Calu3 (cell line): ENCODE data around the gene NEMF. TPM values are rescaled to one million over a fixed set of nuclear protein-coding genes. Genes with fewer than 3 reads are reported as not detected.
A peak's percentile ranks its signal among the peaks of the same experiment; 100 is the strongest.

ENCODE experiments used
- BruUV-seq: library from RNA; stranded (reverse); fragments of 400-500 nt; replicated peaks from 2 replicates; lab custom pipeline; 2021; lab: Mats Ljungman, UMichigan
- CTCF ChIA-PET: fragments of 300-600 bp; sonication (Branson Sonifier 250); formaldehyde crosslinking; loops from one replicate; lab custom pipeline; 2022; ENCODE audit warnings: antibody characterized with exemption; lab: Charles Lee
- DNase-seq: peaks from one replicate; pipeline ENCODE4 v3.0.0; 2022
- H3K27ac Mint-ChIP-seq: one replicate; pipeline ENCODE4 v1.8.0; 2022; ENCODE audit warnings: mixed read lengths; ENCODE audit not compliant: unreplicated experiment
- H3K27me3 Mint-ChIP-seq: one replicate; pipeline ENCODE4 v1.8.0; 2022; ENCODE audit warnings: mixed read lengths; ENCODE audit not compliant: unreplicated experiment
- H3K36me3 Mint-ChIP-seq: one replicate; pipeline ENCODE4 v1.8.0; 2022; ENCODE audit warnings: mild to moderate bottlenecking, moderate library complexity, mixed read lengths; ENCODE audit not compliant: insufficient read depth, unreplicated experiment
- H3K4me1 Mint-ChIP-seq: one replicate; pipeline ENCODE4 v1.8.0; 2022; ENCODE audit warnings: mild to moderate bottlenecking, low read depth, mixed read lengths; ENCODE audit not compliant: unreplicated experiment
- H3K4me3 Mint-ChIP-seq: one replicate; pipeline ENCODE4 v1.8.0; 2022; ENCODE audit warnings: mild to moderate bottlenecking, low read depth, moderate library complexity, mixed read lengths; ENCODE audit not compliant: unreplicated experiment
- H3K9me3 Mint-ChIP-seq: one replicate; pipeline ENCODE4 v1.8.0; 2022; ENCODE audit warnings: low read depth, mixed read lengths; ENCODE audit not compliant: unreplicated experiment
- intact Hi-C: fragments of 100-400 bp; cut with micrococcal nuclease; formaldehyde crosslinking; loops from one replicate; pipeline ENCODE4 v1.10.0; 2022; ENCODE audit not compliant: unreplicated experiment
- total RNA-seq: library from RNA; stranded (reverse); gene quantifications from 2 replicates; pipeline ENCODE4 v1.2.3, GENCODE V29; 2022
- TF ChIP-seq, protein P1 (sequence below): fragments of 200-600 bp; IDR thresholded peaks from one replicate; pipeline ENCODE4 v1.8.0; 2022; ENCODE audit warnings: antibody characterized with exemption; ENCODE audit not compliant: unreplicated experiment

The NEMF gene
- total RNA-seq, 1 experiment from 2014 or later: 77.7 TPM

GRCh38 chr14:49770212-49770817 is 82.3 kb downstream of the NEMF start:
- H3K9me3 Mint-ChIP-seq: no peaks in the 10 kb centered on the region
- TF ChIP-seq, protein P1, sequence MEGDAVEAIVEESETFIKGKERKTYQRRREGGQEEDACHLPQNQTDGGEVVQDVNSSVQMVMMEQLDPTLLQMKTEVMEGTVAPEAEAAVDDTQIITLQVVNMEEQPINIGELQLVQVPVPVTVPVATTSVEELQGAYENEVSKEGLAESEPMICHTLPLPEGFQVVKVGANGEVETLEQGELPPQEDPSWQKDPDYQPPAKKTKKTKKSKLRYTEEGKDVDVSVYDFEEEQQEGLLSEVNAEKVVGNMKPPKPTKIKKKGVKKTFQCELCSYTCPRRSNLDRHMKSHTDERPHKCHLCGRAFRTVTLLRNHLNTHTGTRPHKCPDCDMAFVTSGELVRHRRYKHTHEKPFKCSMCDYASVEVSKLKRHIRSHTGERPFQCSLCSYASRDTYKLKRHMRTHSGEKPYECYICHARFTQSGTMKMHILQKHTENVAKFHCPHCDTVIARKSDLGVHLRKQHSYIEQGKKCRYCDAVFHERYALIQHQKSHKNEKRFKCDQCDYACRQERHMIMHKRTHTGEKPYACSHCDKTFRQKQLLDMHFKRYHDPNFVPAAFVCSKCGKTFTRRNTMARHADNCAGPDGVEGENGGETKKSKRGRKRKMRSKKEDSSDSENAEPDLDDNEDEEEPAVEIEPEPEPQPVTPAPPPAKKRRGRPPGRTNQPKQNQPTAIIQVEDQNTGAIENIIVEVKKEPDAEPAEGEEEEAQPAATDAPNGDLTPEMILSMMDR: no peak
- DNase-seq: peak; percentile 61
- peaks cover 28% of the 10 kb centered on the region for H3K4me1 Mint-ChIP-seq
- TSS peak; percentile 11 for BruUV-seq
- no peaks in the 10 kb centered on the region for H3K27me3 Mint-ChIP-seq
- intact Hi-C loops: no loop called here
- H3K4me3 Mint-ChIP-seq: peak overlapping the region; percentile 85
- CTCF ChIA-PET: interaction anchor here (0.6 to 3.8 kb wide), 6 partner anchors 82 to 309 kb away, joined by 3 to 27 read pairs (median 4); partner anchors contain the start of genes DNAAF2 and NEMF
- peak overlapping the region; percentile 78 for H3K27ac Mint-ChIP-seq
- H3K36me3 Mint-ChIP-seq: peaks cover 48% of the 10 kb centered on the region

DNA sequence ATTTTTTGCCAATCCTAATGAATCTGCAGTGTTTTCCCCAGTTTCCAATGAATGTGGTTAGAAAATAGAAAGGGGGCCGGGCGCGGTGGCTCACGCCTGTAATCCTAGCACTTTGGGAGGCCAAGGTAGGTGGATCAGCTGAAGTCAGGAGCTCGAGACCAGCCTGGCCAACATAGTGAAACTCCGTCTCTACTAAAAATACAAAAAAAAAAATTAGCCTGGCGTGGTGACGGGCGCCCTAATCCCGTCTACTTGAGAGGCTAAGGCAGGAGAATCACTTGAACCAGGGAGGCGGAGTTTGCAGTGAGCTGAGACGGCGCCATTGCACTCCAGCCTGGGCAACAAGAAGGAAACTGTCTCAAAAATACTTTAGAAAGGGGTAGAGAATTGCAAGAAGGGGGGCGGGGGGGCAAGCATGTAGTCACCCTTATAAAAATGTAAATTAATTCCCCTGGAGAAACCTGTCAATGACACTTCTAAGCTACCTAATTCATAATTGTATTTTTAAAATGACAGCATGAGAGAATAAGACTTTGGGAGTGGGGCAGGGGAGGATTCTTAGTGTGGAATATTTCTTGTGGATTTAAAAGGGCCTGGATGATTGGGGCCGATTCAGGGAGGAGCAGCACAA is 82.9 kb downstream of the NEMF start:
- BruUV-seq: no TSS peak
- TF ChIP-seq, protein P1: no peak
- peak; percentile 5 for DNase-seq
- Mint-ChIP-seq H3K9me3 (no peaks in the 10 kb centered on the region), H3K4me3 (peak overlapping the region; percentile 85), H3K36me3 (peaks cover 44% of the 10 kb centered on the region), H3K4me1 (peaks cover 28% of the 10 kb centered on the region), H3K27ac (peak overlapping the region; percentile 78), H3K27me3 (no peaks in the 10 kb centered on the region)
- CTCF ChIA-PET: interaction anchor here (0.6 to 3.8 kb wide), 4 partner anchors 83 to 308 kb away, joined by 4 to 27 read pairs (median 4); partner anchors contain the start of genes DNAAF2 and NEMF
- intact Hi-C loops: loop anchor here (5.0 kb wide), 2 partner anchors 77 to 137 kb away; partner anchors contain the start of gene KLHDC1

DNA sequence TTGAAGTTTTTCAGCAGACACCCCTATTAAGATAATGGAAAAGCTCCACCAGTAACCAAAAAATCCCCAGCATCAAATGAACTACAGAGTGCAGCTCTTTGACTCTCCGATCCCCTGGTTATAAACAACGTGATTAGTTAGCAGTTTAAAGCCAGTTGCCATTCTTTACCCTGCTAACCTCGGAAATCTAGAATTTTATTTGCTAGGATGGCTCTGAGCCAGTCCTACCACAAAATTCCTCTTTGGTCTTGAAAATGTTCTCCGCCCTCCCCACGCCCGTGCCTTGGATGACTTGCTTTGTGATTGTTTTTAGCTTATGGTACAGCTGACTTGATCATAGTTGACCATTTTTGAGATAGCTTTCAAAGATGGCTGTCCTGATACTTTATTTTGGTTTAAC is 83.4 kb downstream of the NEMF start:
- CTCF ChIA-PET: interaction anchor here (1.5 to 3.8 kb wide), 3 partner anchors 83 to 307 kb away, joined by 4 to 27 read pairs (median 5); partner anchors contain the start of genes DNAAF2 and NEMF
- H3K4me1 Mint-ChIP-seq: peaks cover 28% of the 10 kb centered on the region
- TF ChIP-seq, protein P1: no peak
- peaks cover 44% of the 10 kb centered on the region for H3K36me3 Mint-ChIP-seq
- H3K27me3 Mint-ChIP-seq: no peaks in the 10 kb centered on the region
- H3K9me3 Mint-ChIP-seq: no peaks in the 10 kb centered on the region
- H3K27ac Mint-ChIP-seq: peak overlapping the region; percentile 78
- intact Hi-C loops: loop anchor here (5.0 kb wide), 2 partner anchors 77 to 137 kb away; partner anchors contain the start of gene KLHDC1
- peak overlapping the region; percentile 85 for H3K4me3 Mint-ChIP-seq
- TSS peak; percentile 44 for BruUV-seq
- DNase-seq: peak; percentile 23

DNA sequence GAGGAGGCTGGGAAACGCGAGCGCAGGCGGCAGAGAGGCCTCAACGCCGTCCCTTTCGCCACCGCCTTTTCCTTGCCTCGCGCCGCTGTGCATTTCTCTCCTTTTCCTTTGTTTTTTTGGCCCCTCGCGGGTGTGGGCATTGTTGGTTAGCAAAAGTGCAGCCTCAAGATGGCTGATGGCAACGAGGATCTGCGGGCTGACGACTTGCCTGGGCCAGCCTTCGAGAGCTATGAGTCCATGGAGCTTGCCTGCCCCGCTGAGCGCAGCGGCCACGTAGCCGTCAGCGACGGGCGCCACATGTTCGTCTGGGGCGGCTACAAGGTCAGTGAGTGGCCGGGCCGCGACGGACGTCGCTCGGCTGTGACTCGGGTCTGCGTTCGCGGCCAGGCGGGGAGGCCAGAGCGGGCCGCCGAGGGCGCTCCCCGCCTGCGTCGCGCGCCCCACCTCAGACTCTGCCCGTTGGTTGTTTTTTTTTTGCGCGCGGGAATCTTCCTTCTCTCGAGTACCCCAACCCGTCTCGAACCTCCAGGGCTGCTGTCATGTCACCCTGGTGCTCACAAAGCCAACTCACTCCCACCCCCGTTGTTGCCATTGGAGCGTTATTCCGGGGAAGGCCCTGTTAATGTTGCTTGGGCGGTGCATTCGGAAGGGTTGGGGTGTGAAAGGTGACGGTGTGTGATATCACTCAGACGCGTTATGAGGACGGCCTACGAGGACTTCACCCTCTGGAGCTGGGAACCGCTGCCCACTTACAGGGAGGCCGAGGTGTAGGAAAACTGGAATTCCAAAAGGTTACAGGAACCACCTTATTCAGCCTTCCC is 84.1 kb downstream of the NEMF start:
- Mint-ChIP-seq H3K27me3 (no peaks in the 10 kb centered on the region), H3K27ac (peak overlapping the region; percentile 78), H3K36me3 (peaks cover 44% of the 10 kb centered on the region), H3K9me3 (no peaks in the 10 kb centered on the region), H3K4me3 (peak overlapping the region; percentile 85), H3K4me1 (peaks cover 28% of the 10 kb centered on the region)
- no TSS peak for BruUV-seq
- CTCF ChIA-PET: interaction anchor here (0.6 to 3.8 kb wide), 6 partner anchors 77 to 705 kb away, joined by 4 to 27 read pairs (median 4); partner anchors contain the start of genes DNAAF2, NEMF and POLE2
- TF ChIP-seq, protein P1: no peak
- intact Hi-C loops: loop anchor here (5.0 kb wide), 2 partner anchors 76 to 136 kb away; partner anchors contain the start of gene KLHDC1
- peak; percentile 36 for DNase-seq
